GM23338 (cell line): Measurements from ENCODE around the gene PCIF1. TPM values are rescaled to one million over a fixed set of nuclear protein-coding genes. Genes with fewer than 3 reads are reported as not detected.

Source experiments
- ATAC-seq: fragments of 200-7000 bp; cut with Tn5 transposase; 3 replicates; pipeline ENCODE4 v1.9.1; 2020
- DNase-seq: peaks from one replicate; pipeline ENCODE4 v3.0.0-alpha.2; 2015; ENCODE audit warnings: low spot score
- H2AFZ ChIP-seq: fragments of 200-600 bp; sonication (generic); 2 replicates; pipeline ENCODE4 v1.8.0; 2016; ENCODE audit warnings: antibody characterized with exemption, mild to moderate bottlenecking, moderate library complexity
- H3F3A ChIP-seq: fragments of 200-600 bp; sonication (generic); replicated peaks from 2 replicates; pipeline ENCODE4 v1.8.0; 2017; ENCODE audit warnings: antibody characterized with exemption, mixed run types, low read depth
- H3K27ac ChIP-seq: fragments of 200-600 bp; sonication (generic); 2 replicates; pipeline ENCODE4 v1.6.1; 2016; ENCODE audit warnings: low read depth
- H3K27me3 ChIP-seq: fragments of 200-600 bp; sonication (generic); 2 replicates; pipeline ENCODE4 v1.8.0; 2016; ENCODE audit warnings: mild to moderate bottlenecking, mixed run types, moderate library complexity; ENCODE audit not compliant: insufficient read depth
- H3K36me3 ChIP-seq: fragments of 200-600 bp; sonication (generic); 2 replicates; pipeline ENCODE4 v1.8.0; 2016; ENCODE audit warnings: mild to moderate bottlenecking; ENCODE audit not compliant: insufficient read depth
- H3K4me1 ChIP-seq: fragments of 200-600 bp; sonication (generic); 2 replicates; pipeline ENCODE4 v1.8.0; 2016; ENCODE audit warnings: mild to moderate bottlenecking, moderate library complexity; ENCODE audit not compliant: insufficient read depth
- H3K4me2 ChIP-seq: fragments of 200-600 bp; sonication (generic); 2 replicates; pipeline ENCODE4 v1.7.1; 2017; ENCODE audit warnings: mixed run types
- H3K4me3 ChIP-seq: fragments of 200-600 bp; sonication (generic); 2 replicates; pipeline ENCODE4 v1.6.1; 2016; ENCODE audit warnings: mixed run types
- H3K79me2 ChIP-seq: fragments of 200-600 bp; sonication (generic); replicated peaks from 2 replicates; pipeline ENCODE4 v1.8.0; 2017; ENCODE audit warnings: mild to moderate bottlenecking; ENCODE audit not compliant: insufficient read depth
- H3K9me2 ChIP-seq: fragments of 200-600 bp; sonication (generic); 2 replicates; pipeline ENCODE4 v1.8.0; 2017; ENCODE audit not compliant: insufficient read depth
- H4K20me1 ChIP-seq: fragments of 200-600 bp; sonication (generic); replicated peaks from 2 replicates; pipeline ENCODE4 v1.8.0; 2017; ENCODE audit warnings: mild to moderate bottlenecking; ENCODE audit not compliant: insufficient read depth
- H3K27ac Mint-ChIP-seq: 2 replicates; pipeline ENCODE4 v1.8.0; 2020; ENCODE audit warnings: inconsistent platforms, mild to moderate bottlenecking, moderate library complexity, mixed read lengths
- H3K27me3 Mint-ChIP-seq: 3 replicates; pipeline ENCODE4 v1.8.0; 2022; ENCODE audit warnings: low read depth, mild to moderate bottlenecking, moderate library complexity, mixed read lengths, inconsistent platforms; ENCODE audit not compliant: insufficient read depth, poor library complexity
- H3K36me3 Mint-ChIP-seq: 3 replicates; pipeline ENCODE4 v1.8.0; 2021; ENCODE audit warnings: low read depth, mild to moderate bottlenecking, inconsistent platforms, moderate library complexity, mixed read lengths
- H3K4me1 Mint-ChIP-seq: 3 replicates; pipeline ENCODE4 v1.8.0; 2020; ENCODE audit warnings: mild to moderate bottlenecking, inconsistent platforms, mixed read lengths
- H3K4me3 Mint-ChIP-seq: 3 replicates; pipeline ENCODE4 v1.8.0; 2021; ENCODE audit warnings: moderate library complexity, mild to moderate bottlenecking, inconsistent platforms, mixed read lengths
- H3K9me3 Mint-ChIP-seq: 3 replicates; pipeline ENCODE4 v1.8.0; 2020; ENCODE audit warnings: moderate library complexity, mild to moderate bottlenecking, inconsistent platforms, mixed read lengths
- CREB1 ChIP-seq: fragments of 250-450 bp; sonication (Bioruptor Pico); IDR thresholded peaks from 2 replicates; pipeline ENCODE4 v1.5.0; 2020; ENCODE audit warnings: low read depth, mild to moderate bottlenecking, moderate library complexity
- CTCF ChIP-seq, 2 experiments: fragments of 200-600 bp in 1 of 2; sonication (generic) in 1 of 2; conservative IDR thresholded peaks; 2 replicates each; pipeline versions ENCODE4 v1.5.1 to v1.6.1; 2016 to 2017; ENCODE audit warnings: antibody characterized with exemption in 2 of 2, low read depth in 2 of 2, mild to moderate bottlenecking in 2 of 2, moderate library complexity in 1 of 2
- ETS1 ChIP-seq: IDR thresholded peaks from 2 replicates; pipeline ENCODE4 v1.6.1; 2016; ENCODE audit warnings: antibody characterized with exemption
- EZH2 ChIP-seq: fragments of 200-600 bp; sonication (generic); IDR thresholded peaks from one replicate; pipeline ENCODE4 v1.8.0; 2017; ENCODE audit warnings: antibody characterized with exemption, mild to moderate bottlenecking, low read depth; ENCODE audit not compliant: unreplicated experiment
- EZH2phosphoT487 ChIP-seq: fragments of 200-600 bp; sonication (generic); IDR thresholded peaks from one replicate; pipeline ENCODE4 v1.8.1; 2018; ENCODE audit warnings: antibody characterized with exemption; ENCODE audit not compliant: unreplicated experiment
- JUNB ChIP-seq: IDR thresholded peaks from one replicate; pipeline ENCODE4 v1.6.1; 2016; ENCODE audit warnings: antibody characterized with exemption; ENCODE audit not compliant: unreplicated experiment
- NANOG ChIP-seq: IDR thresholded peaks from 2 replicates; pipeline ENCODE4 v1.6.1; 2016; ENCODE audit warnings: antibody characterized with exemption, borderline replicate concordance
- POLR2AphosphoS5 ChIP-seq: IDR thresholded peaks from 2 replicates; pipeline ENCODE4 v1.6.1; 2016; ENCODE audit warnings: antibody characterized with exemption, low read depth
- STAT1 ChIP-seq: IDR thresholded peaks from one replicate; pipeline ENCODE4 v1.6.1; 2016; ENCODE audit warnings: antibody characterized with exemption; ENCODE audit not compliant: unreplicated experiment
- ZNF114 ChIP-seq: fragments of 250-450 bp; sonication (Bioruptor Pico); IDR thresholded peaks from 2 replicates; pipeline ENCODE4 v1.5.0; 2020; ENCODE audit warnings: mild to moderate bottlenecking, moderate library complexity
- ZNF331 ChIP-seq: fragments of 250-450 bp; sonication (Bioruptor Pico); IDR thresholded peaks from 2 replicates; pipeline ENCODE4 v1.5.0; 2020; ENCODE audit warnings: low read depth, mild to moderate bottlenecking, moderate library complexity
- polyA plus RNA-seq: library from polyadenylated mRNA; unstranded; fragments of >200 nt; fragmentation: Nextera tagmentation; extraction: Ambion mirVana; gene quantifications from 2 replicates; pipeline ENCODE4 v1.2.1, GENCODE V29; 2016
- total RNA-seq: library from RNA; depleted of rRNA; stranded (reverse); fragments of >200 nt; shearing (Covaris generic); gene quantifications from 2 replicates; pipeline ENCODE4 v1.2.3, GENCODE V29; 2014

The PCIF1 gene
- total and polyA plus RNA-seq, 2 experiments from 2014 or later, result 26.1 to 28.3 TPM

GRCh38 chr20:45907219-45907948, 27.1 kb upstream of the PCIF1 start:
- Mint-ChIP-seq H3K4me1 (peaks cover 13% of the 10 kb centered on the region), H3K36me3 (peaks cover 78% of the 10 kb centered on the region), H3K9me3 (no peaks in the 10 kb centered on the region; the same call in 2 of the 3 replicates), H3K27ac (no peak overlapping the region), H3K4me3 (no peak overlapping the region), H3K27me3 (peaks cover 34% of the 10 kb centered on the region)
- no peak overlapping the region for H2AFZ ChIP-seq
- H3K27me3 ChIP-seq, result no peaks in the 10 kb centered on the region
- peaks cover 10% of the 10 kb centered on the region for H3K79me2 ChIP-seq
- no peaks in the 10 kb centered on the region for H3K9me2 ChIP-seq
- ATAC-seq (no peak), DNase-seq (no peak)
- peaks cover 13% of the 10 kb centered on the region; the same call in 1 of the 2 replicates for H3F3A ChIP-seq
- H4K20me1 ChIP-seq, result peaks cover 29% of the 10 kb centered on the region
- H3K4me1 ChIP-seq, result peaks cover 3% of the 10 kb centered on the region; the same call in 1 of the 2 replicates
- H3K36me3 ChIP-seq, result peaks cover 19% of the 10 kb centered on the region
- no peak overlapping the region for H3K4me3 ChIP-seq
- H3K4me2 ChIP-seq, result no peak overlapping the region
- no peak overlapping the region for H3K27ac ChIP-seq
- TF ChIP-seq STAT1, result no peak
- TF ChIP-seq CREB1 (CRISPR knock-in tag), result no peak
- no peak for TF ChIP-seq EZH2
- no peak for TF ChIP-seq NANOG
- no peak for TF ChIP-seq CTCF (conservative IDR thresholded peaks at IDR 0.05; ENCODE audit: low read depth in 2 of 2)
- TF ChIP-seq ZNF114 (CRISPR knock-in tag), result no peak

GRCh38 chr20:45908084-45908483, 26.4 kb upstream of the PCIF1 start:
- Mint-ChIP-seq H3K27me3 (peaks cover 33% of the 10 kb centered on the region), H3K4me3 (no peak overlapping the region), H3K36me3 (peaks cover 71% of the 10 kb centered on the region), H3K4me1 (peaks cover 14% of the 10 kb centered on the region), H3K27ac (no peak overlapping the region), H3K9me3 (no peaks in the 10 kb centered on the region; the same call in 2 of the 3 replicates)
- Histone ChIP-seq H3K79me2 (peaks cover 10% of the 10 kb centered on the region), H3K27ac (no peak overlapping the region), H3K4me3 (no peak overlapping the region), H3K9me2 (no peaks in the 10 kb centered on the region), H3F3A (peaks cover 13% of the 10 kb centered on the region; the same call in 1 of the 2 replicates), H3K4me2 (no peak overlapping the region), H4K20me1 (peaks cover 29% of the 10 kb centered on the region), H3K4me1 (peaks cover 7% of the 10 kb centered on the region; the same call in 1 of the 2 replicates), H3K36me3 (peaks cover 19% of the 10 kb centered on the region), H3K27me3 (no peaks in the 10 kb centered on the region), H2AFZ (no peak overlapping the region)
- DNase-seq (no peak), ATAC-seq (no peak)
- TF ChIP-seq ZNF114 (CRISPR knock-in tag) (no peak), EZH2phosphoT487 (no peak), CTCF (conservative IDR thresholded peaks at IDR 0.05; ENCODE audit: low read depth in 2 of 2) (no peak), CREB1 (CRISPR knock-in tag) (no peak), ETS1 (no peak), POLR2AphosphoS5 (no peak), STAT1 (no peak), JUNB (no peak), NANOG (no peak), ZNF331 (CRISPR knock-in tag) (no peak)
